Dermis blood vessel endothelial cell (primary cell): ENCODE measurements around the gene NISCH. TPM values are rescaled to one million over a fixed set of nuclear protein-coding genes. Genes with fewer than 3 reads are reported as not detected.

Experiments
- DNase-seq: peaks from one replicate; pipeline ENCODE4 v3.0.0; 2010
- total RNA-seq: library from RNA; depleted of rRNA; stranded (reverse); fragments of >200 nt; gene quantifications from 2 replicates; pipeline ENCODE4 v1.2.3, GENCODE V29; 2014

The NISCH gene
- total RNA-seq, 1 donor from 2014 or later, result 106 TPM

DNA sequence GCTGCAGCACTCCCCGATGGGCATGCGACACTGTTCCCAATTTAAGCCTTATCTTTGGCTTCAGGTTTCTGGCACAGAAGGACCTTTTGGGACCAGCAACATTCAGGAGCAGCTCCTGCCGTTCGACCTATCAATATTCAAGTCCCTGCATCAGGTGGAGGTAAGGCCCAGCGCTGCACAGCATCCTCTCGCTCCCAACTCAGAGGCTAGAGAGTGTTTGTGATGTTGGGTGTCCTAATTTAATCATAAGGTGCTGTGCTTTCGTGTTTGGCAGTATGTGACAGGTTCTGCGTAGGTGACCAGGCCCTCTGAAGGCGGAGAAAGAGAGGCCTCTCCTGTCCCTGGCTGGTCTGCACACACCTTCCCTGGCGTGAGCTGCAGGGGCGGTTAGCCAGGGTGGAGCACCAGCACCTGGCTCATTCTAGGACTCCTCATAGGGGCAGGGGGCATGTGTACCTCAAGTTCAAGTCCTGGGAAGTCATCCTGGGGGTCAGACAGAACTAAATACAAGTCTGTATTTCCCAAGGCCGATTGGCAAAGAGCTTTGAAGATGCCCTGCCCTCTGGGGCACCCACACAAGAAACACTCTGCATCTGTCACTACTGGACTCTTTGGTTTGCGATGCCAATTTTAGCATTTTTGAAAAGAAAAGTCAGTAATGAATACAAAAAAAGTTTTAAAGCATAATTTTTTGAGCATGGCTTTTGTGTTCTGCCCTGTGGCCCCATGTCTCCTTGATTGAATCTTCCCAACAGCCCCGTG lies 17.0 kb downstream of the NISCH start:
- no peak for DNase-seq

DNA sequence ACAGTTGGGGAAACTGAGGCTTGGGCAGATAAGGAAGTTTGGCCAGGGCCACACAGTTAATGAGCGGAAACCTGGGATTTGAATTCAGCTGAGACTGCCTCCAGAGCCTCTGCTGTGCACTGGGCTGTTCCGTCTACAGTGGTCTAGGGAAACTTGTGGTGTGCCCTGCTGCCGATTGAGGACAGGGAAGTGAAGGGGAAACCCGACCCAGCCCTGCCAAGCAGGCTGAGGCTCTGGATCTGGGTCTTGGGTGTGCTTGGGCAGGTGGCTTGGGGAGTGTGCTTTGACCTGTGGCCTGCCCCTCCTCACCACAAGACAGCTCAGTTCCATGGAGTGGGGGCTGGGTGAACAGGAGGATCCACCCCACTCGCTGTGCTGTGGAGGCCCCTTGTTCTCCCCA lies 17.6 kb downstream of the NISCH start:
- no peak for DNase-seq

DNA sequence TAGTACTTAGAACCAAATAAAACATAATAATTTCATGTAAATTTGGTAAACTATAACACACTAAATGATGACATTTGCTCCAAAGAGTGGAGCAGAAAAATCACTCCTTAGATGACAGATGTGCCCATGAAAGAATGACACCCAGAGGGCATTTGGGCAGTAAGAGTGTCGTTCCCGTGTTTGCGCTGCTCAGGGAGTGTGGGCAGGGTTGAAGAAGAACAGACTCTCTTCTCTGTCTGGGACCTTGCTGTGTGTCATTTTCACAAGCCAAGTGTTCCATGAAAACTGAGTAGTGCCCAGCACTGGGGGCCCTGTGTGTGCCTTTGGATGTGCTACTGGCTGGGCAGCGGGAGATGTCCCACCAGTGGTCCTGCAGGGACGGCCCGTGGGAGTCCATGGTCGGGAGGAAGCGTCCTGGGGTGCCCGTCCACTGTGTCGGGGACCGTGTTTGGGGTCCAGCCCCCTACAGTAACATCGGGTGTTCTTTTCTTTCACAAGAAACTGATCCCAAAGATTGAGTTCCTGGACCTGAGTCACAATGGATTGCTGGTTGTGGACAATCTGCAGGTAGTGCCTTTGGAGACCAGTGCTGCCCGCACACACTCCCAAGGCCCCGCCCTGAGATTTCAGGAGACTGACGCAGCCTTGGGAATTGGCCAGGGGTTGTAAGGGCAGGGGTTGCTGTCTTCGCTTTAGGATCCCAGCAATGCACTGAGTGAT lies 21.8 kb downstream of the NISCH start:
- DNase-seq, result no peak

DNA sequence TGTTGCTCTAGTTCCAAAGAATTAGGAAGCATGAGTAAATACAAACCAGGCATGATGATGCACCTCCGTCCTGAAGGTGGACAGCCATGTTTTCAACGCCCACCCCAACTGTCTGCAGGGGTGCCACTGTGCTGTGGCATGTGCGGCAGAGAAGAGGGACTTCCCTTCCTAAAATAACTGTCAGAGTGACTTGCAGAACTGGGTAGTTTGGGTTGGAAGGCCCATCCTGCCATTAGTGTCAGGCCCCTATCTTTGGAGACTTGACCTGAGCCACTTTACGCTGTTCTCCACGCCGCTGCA lies 22.3 kb downstream of the NISCH start:
- no peak for DNase-seq

DNA sequence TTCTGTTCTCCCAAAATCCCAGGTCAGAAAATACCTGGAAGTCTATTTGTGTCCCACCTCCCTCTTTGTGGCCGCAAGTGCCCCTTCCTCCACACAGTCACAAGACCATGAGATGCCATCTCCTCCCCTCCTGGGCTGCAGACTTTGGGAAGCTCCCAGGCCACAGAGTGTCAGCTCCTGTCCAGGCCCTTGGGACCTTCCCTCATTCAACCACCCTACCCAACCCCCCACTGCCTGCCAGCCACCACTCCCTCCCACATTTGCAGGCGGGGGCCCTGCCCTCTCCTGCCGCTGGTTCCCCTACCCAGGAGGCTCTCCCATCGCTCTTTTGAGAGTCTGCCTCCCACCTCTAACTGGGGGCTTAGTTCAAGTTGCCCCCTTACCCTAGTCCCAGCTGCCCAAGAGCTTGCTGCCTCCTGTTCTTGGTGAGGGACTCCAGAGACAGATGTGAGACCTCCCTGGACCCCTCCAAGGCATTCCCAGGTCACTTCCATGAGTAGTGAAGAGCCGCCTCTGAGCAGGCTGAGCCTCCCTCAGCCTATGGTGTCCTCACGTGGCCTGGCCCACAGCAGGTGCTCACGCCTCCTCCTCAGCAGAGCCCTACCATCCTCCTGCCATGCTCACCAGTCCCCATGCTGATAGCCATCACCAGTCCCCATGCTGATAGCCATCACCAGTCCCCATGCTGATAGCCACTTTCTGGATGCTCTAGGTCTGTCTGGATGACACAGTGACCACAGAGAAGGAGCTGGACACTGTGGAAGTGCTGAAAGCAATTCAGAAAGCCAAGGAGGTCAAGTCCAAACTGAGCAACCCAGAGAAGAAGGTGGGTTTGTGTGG lies 23.9 kb downstream of the NISCH start:
- DNase-seq, result no peak

DNA sequence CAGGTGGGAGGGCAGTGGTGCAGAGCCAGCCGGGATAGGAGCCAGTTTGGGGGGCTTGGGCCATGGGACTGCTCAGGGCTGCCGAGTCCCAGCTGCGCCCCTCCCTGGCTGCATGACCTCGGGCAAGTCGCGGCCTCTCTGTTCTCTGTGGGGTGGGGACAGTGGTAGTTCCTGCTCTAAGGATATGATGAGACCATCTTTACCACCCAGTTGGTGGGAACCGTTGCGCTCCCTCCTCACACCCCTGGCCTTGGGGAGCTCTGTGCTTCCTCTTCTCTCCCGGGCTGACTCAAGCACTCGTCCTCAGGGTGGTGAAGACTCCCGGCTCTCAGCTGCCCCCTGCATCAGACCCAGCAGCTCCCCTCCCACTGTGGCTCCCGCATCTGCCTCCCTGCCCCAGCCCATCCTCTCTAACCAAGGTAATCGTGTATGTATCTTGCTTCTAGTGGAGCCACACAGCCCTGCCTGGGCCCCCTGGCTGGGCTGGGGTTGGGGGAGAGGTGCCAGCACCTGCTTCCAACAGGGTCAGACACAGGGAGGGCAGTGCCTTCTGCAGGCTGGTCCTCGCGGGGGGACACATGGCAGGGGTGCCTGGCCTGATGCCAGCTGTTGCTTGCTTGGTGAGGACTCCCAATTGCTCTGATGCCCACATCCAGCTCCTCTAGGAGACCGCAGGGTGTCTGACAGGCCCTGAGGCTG lies 24.6 kb downstream of the NISCH start:
- no peak for DNase-seq

DNA sequence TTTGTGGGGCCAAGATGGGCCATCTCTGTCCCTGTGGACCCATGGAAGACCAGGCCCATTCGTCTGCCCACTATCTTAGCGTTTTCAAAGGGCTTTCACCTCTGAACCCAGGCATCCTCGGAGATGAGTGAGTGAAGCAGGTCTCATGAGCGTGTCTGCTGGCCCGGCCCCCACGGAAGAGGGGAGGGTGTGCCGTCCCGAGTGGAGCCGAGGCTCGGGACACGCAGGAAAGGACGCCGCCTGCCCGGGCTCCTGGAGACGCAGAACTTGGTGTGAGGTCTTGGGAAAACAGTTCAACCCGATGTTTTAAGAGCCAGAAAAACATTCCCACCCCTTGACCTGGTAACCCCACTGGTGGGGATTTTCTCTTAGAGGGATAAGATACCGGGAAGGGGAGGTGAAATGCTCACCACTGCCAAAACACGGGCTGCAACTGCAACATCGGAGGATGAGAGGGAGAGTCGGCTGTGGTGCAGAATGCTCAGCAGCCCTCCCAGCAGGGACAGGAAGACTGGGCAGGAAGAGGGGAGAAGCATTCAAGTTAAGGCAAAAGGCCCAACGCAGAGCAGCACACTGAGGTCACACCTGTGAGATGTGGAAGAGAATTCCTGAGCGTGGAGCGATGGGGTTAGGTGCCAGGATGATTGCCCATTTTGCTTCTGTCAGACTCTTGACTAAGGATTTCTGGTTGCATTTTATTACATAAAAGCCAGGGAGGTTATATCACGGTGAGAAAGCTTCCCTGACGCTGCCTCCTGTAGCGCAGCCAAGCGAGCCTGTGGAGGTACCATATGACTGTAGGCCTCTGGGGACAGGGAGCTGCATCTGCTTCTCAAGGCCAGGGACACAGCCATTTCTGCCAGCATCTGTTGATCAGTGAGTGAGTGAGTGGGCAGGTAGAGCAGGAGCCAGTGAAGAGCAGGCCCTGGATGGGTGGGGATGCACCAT lies 25.6 kb downstream of the NISCH start:
- no peak for DNase-seq

DNA sequence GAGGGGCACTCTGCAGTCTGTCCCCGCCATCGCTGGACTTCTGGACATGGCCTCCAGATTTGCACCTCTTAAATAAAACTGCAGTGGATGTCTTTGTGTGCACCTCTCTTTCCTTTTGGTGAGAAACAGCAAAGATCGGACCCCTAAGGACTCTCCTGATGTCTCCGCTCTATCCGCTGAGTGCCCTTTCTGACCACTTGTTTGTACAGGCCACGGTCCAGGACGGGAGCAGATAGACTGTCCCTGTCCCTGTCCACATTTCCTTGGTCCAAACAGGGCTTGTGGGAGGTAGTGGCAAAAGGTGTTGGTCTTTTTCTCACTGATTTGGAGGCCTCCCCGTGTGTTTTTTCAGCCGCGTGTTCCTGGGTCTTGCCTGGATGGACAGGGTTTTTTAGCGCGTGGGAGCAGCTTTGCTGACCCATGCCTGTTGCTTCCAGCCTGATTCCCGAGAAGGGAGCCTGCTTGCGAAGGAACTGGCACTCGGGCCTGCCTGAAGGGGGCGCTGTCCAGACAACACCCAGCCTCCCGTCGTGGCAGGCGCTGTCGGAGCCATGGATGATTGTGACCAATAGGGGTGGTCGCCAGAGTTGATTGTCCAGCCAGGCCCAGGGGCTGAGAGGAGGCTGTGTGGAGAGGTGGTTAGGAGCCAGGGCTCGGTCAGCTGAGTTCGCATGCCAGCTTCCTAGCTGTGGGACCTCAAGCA lies 26.6 kb downstream of the NISCH start:
- peak; percentile 69 for DNase-seq

DNA sequence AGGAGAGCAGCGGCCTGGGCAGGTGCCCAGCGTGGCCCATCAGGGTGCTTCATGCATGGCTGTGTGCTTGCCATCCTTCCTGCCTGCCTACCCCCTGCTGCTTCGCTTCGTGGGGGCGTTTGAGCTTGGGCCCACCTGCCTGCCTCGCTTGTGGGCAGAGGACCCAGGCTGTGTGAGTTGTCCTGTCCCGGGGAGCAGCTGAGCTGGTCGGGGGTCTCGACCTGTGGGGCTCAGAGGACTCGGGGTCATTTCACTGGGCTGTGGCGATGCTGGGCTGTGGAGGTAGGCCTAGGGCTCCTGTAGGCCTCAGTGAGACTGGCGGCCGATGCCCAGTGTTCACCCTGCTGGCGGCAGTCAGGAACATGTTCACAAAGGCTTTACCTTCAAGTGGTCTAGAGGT lies 27.7 kb downstream of the NISCH start:
- DNase-seq, result no peak

DNA sequence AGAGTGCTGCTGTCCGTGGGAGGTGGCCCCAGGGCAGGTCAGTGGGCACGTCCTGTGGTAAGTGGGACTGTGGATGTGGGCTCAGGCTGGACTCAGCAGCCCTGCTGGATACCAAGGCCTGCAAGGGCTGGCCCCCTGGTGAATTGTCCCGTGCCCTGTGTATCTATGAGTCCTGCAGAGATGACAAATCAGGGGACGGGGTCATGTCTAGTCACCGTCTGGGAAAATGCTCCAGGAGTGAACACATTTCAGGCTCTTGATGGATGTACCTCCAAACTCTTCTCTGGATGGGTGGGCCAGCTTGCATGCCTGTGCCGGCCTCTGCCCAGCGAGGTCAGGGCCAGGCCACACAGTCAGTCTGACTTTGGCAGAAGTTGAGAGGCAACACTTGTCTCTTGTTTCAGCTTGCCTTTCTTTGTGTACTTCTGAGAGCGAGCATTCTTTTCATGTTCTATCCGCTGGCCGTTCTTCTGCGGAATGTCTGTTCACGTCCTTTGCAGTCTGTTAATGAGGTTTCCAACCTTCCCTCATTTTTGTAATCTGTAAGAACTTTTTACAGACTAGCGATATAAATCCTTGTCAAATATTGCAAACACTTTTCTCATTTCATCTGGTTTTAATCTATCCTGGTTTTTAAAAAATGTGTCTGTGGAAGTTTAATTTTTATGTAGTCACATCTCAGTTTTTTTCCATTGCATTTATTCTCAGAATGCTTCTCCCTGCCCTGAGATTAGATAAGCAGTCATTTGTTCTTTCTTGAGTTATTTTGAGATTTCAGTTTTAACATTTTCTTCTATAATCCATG lies 28.4 kb downstream of the NISCH start:
- DNase-seq, result no peak

DNA sequence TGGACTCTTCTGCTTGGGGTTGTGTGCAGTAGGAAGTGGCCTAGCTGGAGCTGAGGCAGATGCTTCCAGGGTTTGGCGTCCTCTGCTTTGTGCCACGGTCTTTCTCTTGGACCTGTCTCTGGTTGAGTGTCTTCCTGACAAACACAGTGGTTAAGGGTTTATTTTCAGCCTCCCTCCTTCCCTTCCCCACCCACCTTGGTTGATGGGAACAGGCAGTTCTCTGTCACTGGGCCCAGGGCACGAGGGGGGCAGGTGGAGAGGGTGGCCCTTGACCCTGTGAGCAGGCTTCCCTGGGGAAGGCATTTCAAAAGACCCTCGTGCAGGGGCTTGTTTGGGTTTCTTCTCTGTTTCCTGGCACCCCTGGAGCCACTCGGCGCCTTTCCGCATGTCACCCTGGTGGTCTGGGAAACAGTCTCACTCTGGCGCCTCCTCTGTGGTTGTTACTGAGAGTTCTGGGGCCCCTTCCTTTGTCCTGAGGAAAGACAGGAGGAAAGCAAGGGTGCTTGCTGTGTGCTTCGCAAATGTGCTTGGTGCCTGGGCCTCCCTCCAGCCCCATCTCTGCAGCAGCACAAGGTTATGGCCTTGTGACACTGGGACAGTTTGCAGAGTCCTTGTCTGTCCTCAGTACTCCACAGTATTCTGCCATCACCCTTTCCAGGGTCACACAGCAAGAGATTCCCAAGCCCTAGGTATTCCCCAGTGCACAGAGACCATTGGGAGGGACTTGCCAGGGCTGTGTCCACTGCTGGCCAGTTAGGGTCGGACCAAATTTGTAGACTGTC lies 29.5 kb downstream of the NISCH start:
- no peak for DNase-seq

DNA sequence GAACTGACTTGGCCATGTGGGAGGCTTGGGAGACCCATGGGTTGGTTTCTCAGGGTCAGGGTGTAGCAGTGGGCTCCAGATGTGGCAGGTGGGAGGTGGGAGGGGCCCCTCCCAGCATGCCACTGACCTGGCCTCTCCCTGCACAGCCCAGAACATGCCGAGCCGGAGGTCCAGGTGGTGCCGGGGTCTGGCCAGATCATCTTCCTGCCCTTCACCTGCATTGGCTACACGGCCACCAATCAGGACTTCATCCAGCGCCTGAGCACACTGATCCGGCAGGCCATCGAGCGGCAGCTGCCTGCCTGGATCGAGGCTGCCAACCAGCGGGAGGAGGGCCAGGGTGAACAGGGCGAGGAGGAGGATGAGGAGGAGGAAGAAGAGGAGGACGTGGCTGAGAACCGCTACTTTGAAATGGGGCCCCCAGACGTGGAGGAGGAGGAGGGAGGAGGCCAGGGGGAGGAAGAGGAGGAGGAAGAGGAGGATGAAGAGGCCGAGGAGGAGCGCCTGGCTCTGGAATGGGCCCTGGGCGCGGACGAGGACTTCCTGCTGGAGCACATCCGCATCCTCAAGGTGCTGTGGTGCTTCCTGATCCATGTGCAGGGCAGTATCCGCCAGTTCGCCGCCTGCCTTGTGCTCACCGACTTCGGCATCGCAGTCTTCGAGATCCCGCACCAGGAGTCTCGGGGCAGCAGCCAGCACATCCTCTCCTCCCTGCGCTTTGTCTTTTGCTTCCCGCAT lies 31.8 kb downstream of the NISCH start:
- DNase-seq, result no peak

DNA sequence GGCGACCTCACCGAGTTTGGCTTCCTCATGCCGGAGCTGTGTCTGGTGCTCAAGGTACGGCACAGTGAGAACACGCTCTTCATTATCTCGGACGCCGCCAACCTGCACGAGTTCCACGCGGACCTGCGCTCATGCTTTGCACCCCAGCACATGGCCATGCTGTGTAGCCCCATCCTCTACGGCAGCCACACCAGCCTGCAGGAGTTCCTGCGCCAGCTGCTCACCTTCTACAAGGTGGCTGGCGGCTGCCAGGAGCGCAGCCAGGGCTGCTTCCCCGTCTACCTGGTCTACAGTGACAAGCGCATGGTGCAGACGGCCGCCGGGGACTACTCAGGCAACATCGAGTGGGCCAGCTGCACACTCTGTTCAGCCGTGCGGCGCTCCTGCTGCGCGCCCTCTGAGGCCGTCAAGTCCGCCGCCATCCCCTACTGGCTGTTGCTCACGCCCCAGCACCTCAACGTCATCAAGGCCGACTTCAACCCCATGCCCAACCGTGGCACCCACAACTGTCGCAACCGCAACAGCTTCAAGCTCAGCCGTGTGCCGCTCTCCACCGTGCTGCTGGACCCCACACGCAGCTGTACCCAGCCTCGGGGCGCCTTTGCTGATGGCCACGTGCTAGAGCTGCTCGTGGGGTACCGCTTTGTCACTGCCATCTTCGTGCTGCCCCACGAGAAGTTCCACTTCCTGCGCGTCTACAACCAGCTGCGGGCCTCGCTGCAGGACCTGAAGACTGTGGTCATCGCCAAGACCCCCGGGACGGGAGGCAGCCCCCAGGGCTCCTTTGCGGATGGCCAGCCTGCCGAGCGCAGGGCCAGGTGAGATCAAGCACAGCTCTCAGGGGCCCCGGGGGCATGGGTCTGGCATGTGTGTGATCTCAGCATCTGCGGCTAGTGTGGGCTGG lies 32.6 kb downstream of the NISCH start:
- no peak for DNase-seq

DNA sequence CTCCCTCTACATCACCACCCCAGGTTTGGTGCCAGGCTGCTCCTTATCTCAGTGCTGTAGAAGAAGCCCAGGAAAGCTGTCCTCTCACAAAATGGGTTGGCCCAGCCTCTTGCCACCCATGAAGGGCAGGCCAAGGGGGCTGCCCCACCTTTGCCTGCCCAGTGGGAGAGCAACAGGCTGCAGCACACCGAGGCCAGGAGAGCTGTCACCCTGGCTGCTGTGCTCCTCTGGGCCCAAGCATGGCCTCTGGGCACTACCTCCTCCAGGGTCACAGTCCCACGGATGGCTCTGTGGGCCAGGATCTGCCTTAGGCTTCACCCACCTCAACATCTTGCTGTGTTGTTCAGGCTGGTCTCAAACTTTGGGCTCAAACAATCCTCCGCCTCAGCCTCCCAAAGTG lies 33.3 kb downstream of the NISCH start:
- no peak for DNase-seq

DNA sequence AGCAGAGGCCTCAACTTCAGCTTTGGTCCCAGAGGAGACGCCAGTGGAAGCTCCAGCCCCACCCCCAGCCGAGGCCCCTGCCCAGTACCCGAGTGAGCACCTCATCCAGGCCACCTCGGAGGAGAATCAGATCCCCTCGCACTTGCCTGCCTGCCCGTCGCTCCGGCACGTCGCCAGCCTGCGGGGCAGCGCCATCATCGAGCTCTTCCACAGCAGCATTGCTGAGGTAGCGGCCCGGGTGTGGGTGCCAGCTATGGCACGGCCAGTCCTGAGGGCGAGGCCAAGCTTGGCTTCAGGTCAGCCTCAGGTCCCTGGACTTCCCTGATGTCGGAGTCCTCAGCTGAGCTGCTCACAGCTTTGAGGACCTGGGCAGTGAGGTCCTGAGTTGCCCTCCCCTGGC lies 34.0 kb downstream of the NISCH start:
- DNase-seq, result no peak

DNA sequence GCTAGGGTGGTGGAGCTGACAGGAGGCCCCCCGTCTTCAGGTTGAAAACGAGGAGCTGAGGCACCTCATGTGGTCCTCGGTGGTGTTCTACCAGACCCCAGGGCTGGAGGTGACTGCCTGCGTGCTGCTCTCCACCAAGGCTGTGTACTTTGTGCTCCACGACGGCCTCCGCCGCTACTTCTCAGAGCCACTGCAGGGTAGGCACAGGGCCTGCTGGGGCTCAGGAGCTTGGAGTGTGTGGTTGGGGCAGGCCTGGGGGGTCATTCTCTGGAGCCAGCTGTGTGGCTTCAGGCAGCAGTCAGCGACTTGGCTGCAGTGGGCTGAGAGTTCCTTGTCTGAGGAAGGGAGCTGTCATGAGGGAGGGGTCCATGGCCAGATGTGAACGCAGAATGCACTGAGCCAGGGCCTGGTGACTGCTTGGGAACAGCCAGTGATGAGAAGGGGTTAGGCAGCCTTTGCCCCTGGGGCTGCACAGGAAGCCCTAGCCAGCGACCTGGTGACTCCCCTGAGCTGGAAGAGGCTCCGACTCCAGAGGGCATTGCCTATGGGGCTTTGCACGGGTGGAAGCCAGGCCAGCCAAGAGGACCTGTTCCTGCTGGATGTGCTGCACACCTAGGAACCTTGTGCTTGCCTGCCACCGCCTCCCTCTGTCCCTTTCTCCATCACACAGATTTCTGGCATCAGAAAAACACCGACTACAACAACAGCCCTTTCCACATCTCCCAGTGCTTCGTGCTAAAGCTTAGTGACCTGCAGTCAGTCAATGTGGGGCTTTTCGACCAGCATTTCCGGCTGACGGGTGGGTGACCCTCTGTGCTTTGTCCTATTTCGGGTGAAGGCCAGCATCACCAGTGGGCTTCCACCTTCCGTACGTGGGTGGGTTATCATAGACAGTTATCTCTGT lies 34.9 kb downstream of the NISCH start:
- DNase-seq, result no peak
